HEK293 (cell line): ENCODE data around the gene ZNF783.

Source experiments
- CTCF ChIA-PET: fragments of 350-600 bp; formaldehyde crosslinking; extraction: SDS; loops from one replicate; lab custom pipeline; 2021; ENCODE audit warnings: antibody characterized with exemption; lab: Yijun Ruan, JAX
- POLR2A ChIA-PET: fragments of 300-600 bp; formaldehyde crosslinking; extraction: SDS; loops from one replicate; lab custom pipeline; 2020; ENCODE audit warnings: antibody characterized with exemption, inconsistent platforms; lab: Yijun Ruan, JAX
- H3K27ac ChIP-seq: fragments of 200-500 bp; sonication (Bioruptor generic); 2 replicates; pipeline ENCODE4 v1.5.1; 2014; ENCODE audit warnings: low read depth, low read length, control low read depth, inconsistent platforms; ENCODE audit errors: extremely low read depth
- H3K36me3 ChIP-seq, 2 experiments: fragments of 200-500 bp in 1 of 2; sonication (Bioruptor generic) in 1 of 2; 1 replicate in 1 of 2; 2 replicates in 1 of 2; pipeline ENCODE4 v1.5.1; 2014 to 2017; ENCODE audit warnings: inconsistent platforms in 2 of 2, low read length in 2 of 2; ENCODE audit not compliant: control insufficient read depth in 2 of 2, insufficient read depth in 1 of 2
- H3K4me1 ChIP-seq: fragments of 200-500 bp; sonication (Bioruptor generic); 2 replicates; pipeline ENCODE4 v1.5.1; 2014; ENCODE audit warnings: mild to moderate bottlenecking, low read length, inconsistent platforms; ENCODE audit not compliant: control insufficient read depth, insufficient read depth
- H3K4me3 ChIP-seq: 2 replicates; pipeline ENCODE4 v1.5.1; 2011; ENCODE audit warnings: low read depth, mild to moderate bottlenecking, control low read depth, low read length, moderate library complexity
- H3K9me3 ChIP-seq: fragments of 200-500 bp; sonication (Bioruptor generic); 2 replicates; pipeline ENCODE4 v1.5.1; 2014; ENCODE audit warnings: low read depth, low read length, inconsistent platforms; ENCODE audit not compliant: control insufficient read depth, insufficient read depth
- HOXA7 ChIP-seq: sonication (generic); formaldehyde crosslinking; IDR thresholded peaks from 2 replicates; pipeline ENCODE4 v1.8.1; 2022; ENCODE audit warnings: missing genetic modification reagents, borderline replicate concordance
- SP2 ChIP-seq: fragments of 450-650 bp; formaldehyde crosslinking; IDR thresholded peaks from 2 replicates; pipeline ENCODE4 v1.5.1; 2016; ENCODE audit warnings: missing biosample characterization, missing genetic modification characterization
- ZBTB49 ChIP-seq: fragments of 450-650 bp; formaldehyde crosslinking; IDR thresholded peaks from 2 replicates; pipeline ENCODE4 v1.5.1; 2016; ENCODE audit warnings: missing biosample characterization, missing genetic modification characterization, low read depth
- ZNF148 ChIP-seq: fragments of 450-650 bp; formaldehyde crosslinking; IDR thresholded peaks from 2 replicates; pipeline ENCODE4 v1.5.0; 2017; ENCODE audit warnings: missing biosample characterization, missing genetic modification characterization, borderline replicate concordance
- ZNF175 ChIP-seq: fragments of 450-650 bp; formaldehyde crosslinking; IDR thresholded peaks from 2 replicates; pipeline ENCODE4 v1.5.1; 2016; ENCODE audit warnings: missing biosample characterization, missing genetic modification characterization
- ZNF211 ChIP-seq: fragments of 450-650 bp; formaldehyde crosslinking; IDR thresholded peaks from 2 replicates; pipeline ENCODE4 v1.5.1; 2016; ENCODE audit warnings: low read depth, missing biosample characterization, missing genetic modification characterization
- ZNF791 ChIP-seq: fragments of 450-650 bp; formaldehyde crosslinking; IDR thresholded peaks from 2 replicates; pipeline ENCODE4 v1.5.1; 2016; ENCODE audit warnings: missing biosample characterization, missing genetic modification characterization
- ZSCAN23 ChIP-seq: fragments of 450-650 bp; formaldehyde crosslinking; IDR thresholded peaks from 2 replicates; pipeline ENCODE4 v1.5.1; 2016; ENCODE audit warnings: missing biosample characterization, missing genetic modification characterization

Gene ZNF783

GRCh38 chr7:149334219-149334618, 72.2 kb downstream of the ZNF783 start:
- Histone ChIP-seq H3K27ac (no peak overlapping the region), H3K9me3 (no peaks in the 10 kb centered on the region), H3K4me1 (no peaks in the 10 kb centered on the region), H3K4me3 (no peak overlapping the region), H3K36me3 (no peaks in the 10 kb centered on the region)
- CTCF ChIA-PET = interaction anchor here (0.6 kb wide), 1 partner anchor 72 kb away, joined by 3 read pairs; no protein-coding TSS in a partner anchor
- no peak for TF ChIP-seq ZNF791 (tag by site-specific recombination)
- no peak for TF ChIP-seq ZNF148 (tag by site-specific recombination)
- TF ChIP-seq ZNF175 (tag by site-specific recombination) = no peak
- no peak for TF ChIP-seq HOXA7 (CRISPR knock-in tag)
- TF ChIP-seq ZSCAN23 (tag by site-specific recombination) = no peak
- no peak for TF ChIP-seq ZBTB49
- no peak for TF ChIP-seq ZNF211 (tag by site-specific recombination)
- no peak for TF ChIP-seq SP2 (tag by site-specific recombination)
- TF ChIP-seq, all 188 proteins: peak for 0
- POLR2A ChIA-PET = no interaction called here
